NOMO-1 (cell line): Measurements from ENCODE around the gene KCNJ14.
A peak's percentile ranks its signal among the peaks of the same experiment; 100 is the strongest.

Experiments
- DNase-seq, 2 experiments: peaks; one replicate each; lab custom pipeline; 2025; ENCODE audit not compliant: unreplicated experiment in 2 of 2; lab: John Stamatoyannopoulos, UW

KCNJ14 gene

GRCh38 chr19:48501494-48502349, 46.3 kb downstream of the KCNJ14 start:
- DNase-seq, result peak; percentile 95 to 97

- peak in 1 of 2 experiments; percentile 34 for DNase-seq
Observed at GRCh38 chr19:48502350-48503018, 47.1 kb downstream of the KCNJ14 start.

- DNase-seq, result peak; percentile 65 to 67
Observed at GRCh38 chr19:48506138-48506733, 50.9 kb downstream of the KCNJ14 start.

GRCh38 chr19:48507911-48508439, 52.6 kb downstream of the KCNJ14 start:
- DNase-seq, result no peak

- DNase-seq, result no peak
Observed at GRCh38 chr19:48508729-48509411, 53.5 kb downstream of the KCNJ14 start.

- DNase-seq, result no peak
Observed at GRCh38 chr19:48509467-48510194, 54.3 kb downstream of the KCNJ14 start.

- DNase-seq, result peak in 1 of 2 experiments; percentile 37
Observed at GRCh38 chr19:48510421-48511268, 55.3 kb downstream of the KCNJ14 start.

GRCh38 chr19:48511321-48511731, 56.0 kb downstream of the KCNJ14 start:
- DNase-seq, result no peak

- DNase-seq, result no peak
Observed at GRCh38 chr19:48511800-48512503, 56.6 kb downstream of the KCNJ14 start, which contains the start of gene LMTK3. Gene LMTK3, minus strand, starts transcription at chr19:48511835. Its CDS starts 259 bp downstream, at chr19:48511576.

GRCh38 chr19:48512504-48513288, 57.3 kb downstream of the KCNJ14 start:
- DNase-seq, result peak in 1 of 2 experiments; percentile 14

GRCh38 chr19:48513289-48514122, 58.1 kb downstream of the KCNJ14 start:
- peak; percentile 73 to 79 for DNase-seq

- DNase-seq, result no peak
Observed at GRCh38 chr19:48514123-48514458, 58.7 kb downstream of the KCNJ14 start.

GRCh38 chr19:48516536-48516935, 61.2 kb downstream of the KCNJ14 start:
- no peak for DNase-seq
